Stimulated activated CD4-positive, alpha-beta T cell treated with anti-CD3 and anti-CD28 coated beads, TNF-alpha, amount 100 ng/mL, for 48 hours (primary cell): Measurements from ENCODE around the gene ARHGAP4.
A peak's percentile ranks its signal among the peaks of the same experiment; 100 is the strongest.

Source experiments
- DNase-seq, 3 donors: peaks; one replicate each; pipeline ENCODE4 v3.0.0-alpha.2; 2020; ENCODE audit warnings: low read depth in 3 of 3

The ARHGAP4 gene

DNA sequence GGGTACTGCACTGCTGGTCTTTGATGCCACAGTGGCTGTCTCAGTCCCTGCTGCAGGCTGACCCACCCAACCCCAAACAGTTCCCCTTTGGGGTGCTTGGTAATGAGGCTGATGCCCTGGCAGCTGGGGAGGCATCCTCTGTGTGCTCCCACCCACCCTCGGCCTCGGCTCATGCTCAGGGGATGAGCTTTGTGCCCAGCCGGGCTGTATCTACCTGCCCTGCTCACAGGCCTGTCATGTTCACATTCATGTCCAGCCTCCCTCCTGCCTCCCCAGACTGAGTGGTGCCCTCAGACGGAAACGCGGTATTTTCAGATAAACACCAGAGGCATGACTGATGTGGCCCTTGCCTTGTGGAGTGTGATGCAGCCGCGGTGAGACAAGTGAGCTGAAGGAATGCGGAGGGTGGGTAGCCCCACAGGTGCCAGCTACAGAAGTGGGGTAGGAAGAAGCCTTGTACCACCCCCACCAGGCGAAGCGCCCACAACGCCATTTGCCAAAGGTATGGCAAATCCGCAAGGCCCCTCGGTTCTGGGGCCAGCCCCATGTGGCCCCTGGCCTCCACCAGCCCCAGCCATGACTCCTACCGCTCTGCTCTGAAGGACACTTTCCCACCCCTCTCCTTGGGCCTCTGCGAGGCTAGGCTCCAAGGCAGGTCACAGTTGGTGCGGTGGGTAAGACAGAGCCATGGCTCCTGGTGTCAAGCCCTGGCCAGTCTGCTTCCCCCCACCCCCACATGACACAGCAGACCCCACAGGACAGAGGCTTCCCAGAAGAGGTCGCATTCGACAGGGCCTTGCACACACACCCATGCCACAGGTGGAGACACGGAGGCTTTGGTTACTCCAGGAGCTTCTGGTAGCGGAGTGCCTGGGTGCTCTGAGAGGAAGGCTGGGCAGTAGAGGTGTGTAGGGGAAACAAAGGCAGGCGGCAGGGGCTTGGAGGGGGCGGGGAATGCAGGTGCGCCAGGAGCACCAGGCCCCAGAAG, 20.2 kb upstream of the ARHGAP4 start:
- no peak for DNase-seq

DNA sequence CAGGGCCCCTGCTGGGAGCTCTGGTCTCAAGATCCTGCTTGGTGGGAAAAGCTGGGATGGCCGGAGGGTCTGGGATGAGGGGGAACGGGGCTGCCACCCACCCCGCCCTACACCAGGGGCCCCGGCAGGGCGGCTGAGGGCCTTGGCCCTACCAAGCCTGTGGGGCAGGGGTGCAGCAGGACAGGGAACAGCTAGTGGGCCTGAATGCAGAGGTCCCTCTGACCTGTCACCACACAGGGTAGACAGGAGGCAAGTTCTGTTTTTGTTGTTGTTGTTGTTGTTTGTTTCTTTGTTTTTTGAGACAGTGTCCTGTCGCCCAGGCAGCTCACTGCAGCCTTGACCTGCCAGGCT, 18.7 kb upstream of the ARHGAP4 start:
- DNase-seq: no peak

DNA sequence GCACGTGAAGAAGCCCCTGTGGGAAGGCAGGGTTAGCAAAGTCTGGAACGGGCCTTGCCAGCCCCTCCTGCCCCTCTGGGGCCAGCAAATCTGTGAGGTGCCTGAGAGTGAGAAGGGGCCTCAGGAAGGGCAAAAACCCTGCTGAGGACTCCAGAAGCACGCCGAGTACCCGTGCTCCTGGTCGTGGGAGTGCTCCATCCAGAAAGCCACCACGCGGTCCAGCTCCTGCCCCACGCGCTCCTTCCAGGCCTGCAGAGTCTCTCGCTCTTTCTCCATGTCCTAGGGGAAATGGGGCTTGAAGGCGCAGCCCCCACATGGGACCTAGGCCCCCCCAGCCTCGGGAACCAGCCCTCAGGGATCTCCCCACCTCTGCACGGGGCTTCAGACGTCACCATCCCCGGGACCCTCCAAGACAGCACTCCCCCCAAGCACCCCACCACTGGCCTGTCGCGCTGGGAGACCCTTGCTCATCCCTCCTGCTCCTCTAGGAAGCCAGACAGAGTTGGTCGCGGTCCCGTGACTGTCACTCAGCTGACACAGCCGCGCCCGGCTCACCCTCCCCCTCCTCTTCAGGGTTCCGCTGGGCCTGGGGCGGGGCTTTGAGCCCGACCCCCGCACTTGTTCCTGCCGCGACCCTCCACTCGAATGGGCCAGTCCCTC, 18.2 kb upstream of the ARHGAP4 start, which contains the start of gene RENBP:
Gene RENBP, minus strand, starts transcription at position 504 of the 660 bp plus-strand sequence. Its CDS starts 33 bp downstream, at position 471.
- peak in 1 of 3 donors; percentile 40 for DNase-seq

DNA sequence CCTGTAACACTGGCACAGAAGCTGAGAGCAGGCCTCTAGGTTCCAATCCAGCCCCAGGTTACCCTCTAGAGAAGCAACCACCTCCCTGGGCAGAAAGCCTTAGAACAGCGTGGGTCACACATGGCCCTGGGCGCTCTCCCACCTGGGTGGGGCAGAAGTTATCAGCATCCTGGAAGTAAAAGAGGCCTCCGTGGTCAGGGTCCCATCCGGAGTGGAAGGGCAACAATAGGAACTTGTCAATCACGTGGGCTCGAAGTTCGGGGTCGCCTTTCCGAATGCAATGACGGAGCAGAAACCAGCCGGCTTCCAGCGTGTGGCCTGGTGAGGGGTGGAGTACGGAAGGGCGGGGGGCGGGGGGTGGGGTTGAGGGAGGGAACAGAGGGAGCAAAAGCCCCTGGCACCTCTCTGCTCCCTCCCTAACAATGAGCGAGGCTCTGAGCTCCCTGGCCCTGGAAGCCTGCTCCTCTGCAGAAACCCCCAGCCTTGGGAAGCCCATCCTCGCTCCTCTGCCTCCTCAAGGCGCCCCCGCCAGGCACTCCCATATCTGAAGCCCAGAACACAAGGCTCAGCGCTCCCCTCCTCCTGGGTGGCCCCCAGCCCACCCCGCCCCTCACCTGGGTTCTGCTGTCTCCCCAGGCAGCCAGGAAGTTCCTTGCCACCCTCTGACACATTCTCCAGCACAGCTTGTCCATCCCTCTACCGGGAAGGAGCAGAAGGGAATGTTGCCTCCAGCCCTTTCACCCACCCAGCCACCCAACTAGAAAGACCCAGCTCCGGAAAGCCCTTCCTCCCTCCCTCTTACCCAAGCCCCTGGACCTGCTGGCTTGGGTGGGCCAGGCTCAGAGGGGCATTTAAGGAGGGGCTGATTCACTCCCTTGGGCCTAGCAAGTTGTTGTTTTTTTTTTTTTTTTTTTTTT, 15.5 kb upstream of the ARHGAP4 start:
- DNase-seq: no peak

DNA sequence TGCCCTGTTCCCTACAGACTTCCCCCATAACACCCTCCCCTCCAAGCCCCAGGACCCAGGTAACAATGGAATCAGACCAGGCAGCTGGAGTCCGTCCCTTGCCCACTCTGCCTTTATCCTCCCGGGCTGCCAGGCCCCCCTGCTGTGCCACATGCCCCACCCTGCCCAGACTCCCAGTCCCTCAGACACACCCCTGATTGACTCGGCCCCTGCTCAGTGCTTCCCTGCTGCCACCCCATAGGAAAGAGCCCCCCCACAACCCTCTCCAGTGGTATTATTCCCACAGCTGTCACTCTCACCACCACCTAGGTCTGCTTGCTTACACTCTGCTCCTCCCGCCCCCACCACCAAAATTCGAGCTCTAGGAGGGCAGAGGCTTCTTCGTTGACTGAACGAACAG, 13.5 kb upstream of the ARHGAP4 start:
- DNase-seq: no peak

DNA sequence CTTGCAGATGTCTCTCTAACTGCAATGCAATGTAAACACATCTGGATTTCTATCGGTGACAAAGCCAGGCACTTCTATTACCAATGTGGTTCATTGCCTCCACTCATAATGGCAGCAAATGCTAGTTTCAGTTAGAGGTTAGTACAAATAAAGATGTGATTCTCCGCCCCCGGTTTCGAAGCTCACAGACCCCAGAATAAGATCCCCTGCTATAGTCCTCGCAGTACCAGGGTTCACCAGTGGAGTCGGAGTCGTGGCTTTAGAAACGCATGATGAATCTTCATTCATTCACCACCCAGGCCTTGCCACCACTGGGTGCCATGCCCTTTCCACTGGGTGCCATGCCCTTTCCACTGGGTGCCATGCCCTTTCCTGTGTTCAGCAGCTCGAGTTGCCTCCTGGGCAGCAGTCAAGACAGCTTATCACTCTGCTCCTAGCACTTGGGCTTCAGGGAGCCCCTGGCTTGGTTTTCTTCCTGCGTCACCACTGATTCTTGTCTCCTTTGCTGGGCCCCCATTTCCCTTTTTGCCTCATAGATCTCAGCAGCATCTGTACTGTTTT, 12.2 kb upstream of the ARHGAP4 start:
- DNase-seq: no peak

DNA sequence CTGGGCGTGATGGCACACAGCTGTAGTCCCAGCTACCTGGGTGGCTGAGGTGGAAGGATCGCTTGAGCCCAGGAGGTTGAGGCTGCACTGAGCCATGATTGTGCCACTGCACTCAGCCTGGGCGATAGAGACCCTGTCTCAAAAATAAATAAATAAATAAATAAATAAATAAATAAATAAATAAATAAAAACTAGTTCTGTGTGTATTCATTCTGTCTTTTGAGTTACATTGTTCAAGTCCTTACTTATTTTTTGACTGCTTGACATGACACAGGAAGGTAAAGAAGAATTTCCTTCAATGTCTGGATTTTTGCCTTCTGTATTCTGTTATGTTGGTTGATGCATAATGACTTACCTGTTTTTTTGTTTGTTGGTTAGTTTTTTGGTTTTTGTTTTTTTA, 11.0 kb upstream of the ARHGAP4 start:
- DNase-seq: no peak

DNA sequence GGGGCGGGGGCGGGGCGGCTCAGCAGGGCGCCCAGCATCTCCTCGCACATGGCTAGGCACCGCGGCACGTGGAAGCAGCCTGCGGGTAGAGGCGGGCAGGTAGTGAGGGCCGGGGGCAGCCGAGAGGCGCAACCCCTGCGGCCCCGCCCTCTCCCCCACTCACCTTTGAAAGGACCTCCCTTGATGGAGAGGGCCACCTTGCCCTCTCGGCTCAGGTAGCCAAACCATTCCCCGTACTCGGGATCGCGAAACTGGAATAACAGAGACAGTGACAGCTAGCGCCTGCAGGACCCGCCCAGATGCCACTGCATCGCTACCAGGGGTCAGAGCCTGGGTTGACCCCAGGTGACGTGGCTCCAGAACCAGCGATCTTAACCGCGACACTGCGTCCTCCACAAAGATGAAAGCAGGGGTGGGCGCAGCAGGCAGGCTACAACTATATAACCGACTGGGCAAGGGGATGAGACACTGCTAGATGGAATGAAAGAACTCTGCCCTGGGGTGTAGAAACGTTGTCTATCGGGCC, 9.3 kb upstream of the ARHGAP4 start:
- DNase-seq: no peak

DNA sequence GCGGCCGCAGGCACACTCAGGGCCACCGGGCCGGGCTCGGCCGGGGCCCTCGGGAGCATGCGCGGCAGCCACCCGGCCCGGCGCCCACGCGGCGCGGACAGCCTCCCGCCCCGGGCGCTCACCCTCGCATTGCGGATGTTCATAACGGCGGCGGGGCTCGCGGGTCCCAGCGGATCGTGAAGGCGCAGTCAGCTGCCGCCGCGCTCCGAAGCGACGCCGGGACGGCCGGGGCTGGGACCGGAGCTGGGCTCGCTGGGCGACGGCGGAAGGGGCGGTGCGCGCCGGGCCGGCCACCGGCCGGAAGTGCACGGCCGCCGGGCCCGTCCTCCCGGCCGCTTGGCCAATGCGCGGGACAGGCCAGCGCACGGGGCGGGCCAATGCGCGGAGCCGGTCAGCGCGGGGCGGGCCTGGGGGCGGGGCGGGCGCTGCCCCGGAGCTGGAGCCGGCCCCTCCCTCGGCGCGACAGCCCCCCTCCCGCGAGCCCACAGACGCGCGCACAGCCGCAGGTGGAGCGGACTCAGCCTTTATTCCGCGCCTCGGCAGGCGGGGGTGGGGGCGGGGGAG, 8.8 kb upstream of the ARHGAP4 start, which contains the start of gene NAA10:
Gene NAA10, minus strand, starts transcription at position 276 of the 564 bp plus-strand sequence. Its CDS starts 133 bp downstream, at position 143.
- peak in 2 of 3 donors; percentile 34 to 44 for DNase-seq

DNA sequence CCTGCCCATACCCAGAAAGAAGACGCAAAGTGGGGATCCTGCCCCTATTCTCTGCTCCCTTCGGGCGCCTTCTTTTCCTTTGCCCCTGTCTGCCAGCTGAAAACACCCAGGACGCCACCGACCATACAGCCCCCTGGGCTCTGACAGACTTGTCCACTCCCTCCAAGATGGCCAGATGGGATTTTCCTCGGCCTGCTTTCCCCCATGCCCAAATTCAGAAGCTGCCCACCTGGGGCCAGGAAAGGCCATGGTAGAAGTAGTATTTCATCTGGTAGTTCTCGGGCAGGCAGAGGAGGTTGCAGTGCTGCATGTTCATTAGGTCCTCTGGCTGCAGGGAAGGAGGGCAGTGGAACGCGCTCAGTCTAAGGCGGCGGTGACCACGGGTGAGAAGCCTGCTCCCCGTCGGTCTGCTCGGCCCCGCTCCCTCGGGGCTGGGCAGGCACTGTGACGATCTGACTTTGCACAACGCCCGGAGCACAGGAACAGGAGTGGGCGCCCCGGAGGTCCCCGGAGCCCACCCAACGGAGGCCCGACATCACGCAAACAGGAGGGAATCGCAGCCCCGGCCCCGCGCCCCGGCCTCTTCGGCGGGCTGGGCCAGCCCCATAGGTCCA, 8.2 kb upstream of the ARHGAP4 start:
- no peak for DNase-seq

DNA sequence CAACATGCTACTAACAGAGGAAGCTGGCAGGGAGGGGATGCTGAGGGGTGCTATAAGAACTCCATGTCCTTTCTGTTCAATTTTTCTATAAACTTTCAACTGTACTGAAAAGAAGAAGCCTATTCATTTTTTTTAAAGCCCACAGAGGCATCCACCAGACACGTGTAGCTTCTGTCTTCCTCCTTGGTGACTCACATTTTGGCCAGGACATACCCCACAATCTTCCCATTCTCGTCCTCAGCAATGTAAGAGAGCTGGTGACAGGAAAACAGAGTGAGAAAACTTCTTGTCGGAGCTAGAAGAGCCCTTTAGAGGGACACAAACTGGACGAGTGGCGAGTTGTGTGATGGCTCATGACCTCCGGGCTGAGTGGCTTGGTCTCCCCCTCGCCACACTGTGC, 7.7 kb upstream of the ARHGAP4 start:
- DNase-seq: no peak

DNA sequence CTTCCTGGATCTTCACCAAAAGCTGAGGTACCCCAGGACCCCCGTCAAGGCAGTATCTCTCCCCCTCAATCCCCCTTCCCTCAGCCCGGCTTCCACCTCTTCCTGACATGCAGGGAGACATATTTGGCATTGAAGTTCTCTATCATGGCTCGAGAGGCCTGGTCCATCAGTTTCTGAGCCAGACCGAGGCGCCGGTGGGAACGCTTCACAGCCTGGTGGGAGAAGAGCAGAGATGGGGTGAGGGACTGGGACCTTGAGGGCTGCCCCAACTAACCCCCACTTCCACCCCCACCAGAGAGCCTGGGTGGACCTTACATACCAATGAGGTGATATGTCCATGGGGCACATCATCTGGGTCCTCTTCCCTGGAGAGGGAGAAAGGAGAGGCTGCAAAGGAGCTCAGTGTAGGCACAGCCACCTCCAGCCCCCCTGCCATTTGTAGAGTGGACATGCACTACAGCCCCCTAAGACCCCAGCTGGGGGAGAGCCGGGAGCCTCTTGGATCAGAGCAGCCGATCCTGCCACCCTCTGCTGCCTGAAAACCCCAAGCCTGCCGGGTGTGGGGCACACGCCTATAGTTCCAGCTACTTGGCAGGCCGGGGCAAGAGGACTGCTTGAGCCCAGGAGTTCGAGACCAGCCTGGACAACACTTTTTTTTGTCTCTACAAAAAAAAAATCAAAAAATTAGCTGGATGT, 6.3 kb upstream of the ARHGAP4 start:
- no peak for DNase-seq

DNA sequence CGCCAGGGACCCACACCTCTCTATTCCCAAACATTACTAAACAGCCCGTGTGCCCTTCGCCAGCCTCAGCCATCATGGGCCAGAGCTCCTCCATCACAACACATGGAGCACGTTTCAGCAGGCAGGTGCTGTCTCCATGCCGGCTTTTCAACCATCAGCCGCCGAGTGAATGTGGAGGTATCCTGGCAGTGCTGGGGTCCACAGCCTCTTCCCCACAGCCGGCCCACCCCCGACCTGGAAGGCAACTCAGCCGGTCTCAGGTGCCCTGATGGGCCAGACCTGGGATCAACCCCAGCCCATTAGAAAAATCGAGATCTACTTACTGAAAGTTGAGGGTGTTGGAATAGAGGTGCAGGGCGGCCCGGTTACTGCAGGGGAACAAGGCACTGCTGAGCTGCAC, 5.7 kb upstream of the ARHGAP4 start:
- DNase-seq: no peak

DNA sequence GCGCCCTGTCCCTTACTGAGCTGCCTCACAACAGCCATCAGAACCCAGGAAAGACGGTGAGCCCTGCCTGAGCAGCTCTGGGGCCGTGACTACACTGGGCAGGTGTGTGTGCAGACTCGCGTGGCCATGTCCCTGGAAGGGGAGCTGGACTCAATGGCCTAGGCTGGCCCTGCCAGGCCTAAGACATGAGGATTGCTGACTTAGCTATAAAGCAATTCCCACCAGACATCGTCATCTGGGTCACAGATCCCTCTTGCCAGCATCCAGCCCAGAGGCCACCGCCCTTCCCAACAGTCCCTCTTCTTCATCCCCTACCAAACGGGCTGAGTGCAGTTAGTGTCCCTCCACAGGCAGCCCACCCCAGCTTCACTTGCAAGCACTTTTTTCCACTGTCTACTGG, 5.1 kb upstream of the ARHGAP4 start:
- no peak for DNase-seq

DNA sequence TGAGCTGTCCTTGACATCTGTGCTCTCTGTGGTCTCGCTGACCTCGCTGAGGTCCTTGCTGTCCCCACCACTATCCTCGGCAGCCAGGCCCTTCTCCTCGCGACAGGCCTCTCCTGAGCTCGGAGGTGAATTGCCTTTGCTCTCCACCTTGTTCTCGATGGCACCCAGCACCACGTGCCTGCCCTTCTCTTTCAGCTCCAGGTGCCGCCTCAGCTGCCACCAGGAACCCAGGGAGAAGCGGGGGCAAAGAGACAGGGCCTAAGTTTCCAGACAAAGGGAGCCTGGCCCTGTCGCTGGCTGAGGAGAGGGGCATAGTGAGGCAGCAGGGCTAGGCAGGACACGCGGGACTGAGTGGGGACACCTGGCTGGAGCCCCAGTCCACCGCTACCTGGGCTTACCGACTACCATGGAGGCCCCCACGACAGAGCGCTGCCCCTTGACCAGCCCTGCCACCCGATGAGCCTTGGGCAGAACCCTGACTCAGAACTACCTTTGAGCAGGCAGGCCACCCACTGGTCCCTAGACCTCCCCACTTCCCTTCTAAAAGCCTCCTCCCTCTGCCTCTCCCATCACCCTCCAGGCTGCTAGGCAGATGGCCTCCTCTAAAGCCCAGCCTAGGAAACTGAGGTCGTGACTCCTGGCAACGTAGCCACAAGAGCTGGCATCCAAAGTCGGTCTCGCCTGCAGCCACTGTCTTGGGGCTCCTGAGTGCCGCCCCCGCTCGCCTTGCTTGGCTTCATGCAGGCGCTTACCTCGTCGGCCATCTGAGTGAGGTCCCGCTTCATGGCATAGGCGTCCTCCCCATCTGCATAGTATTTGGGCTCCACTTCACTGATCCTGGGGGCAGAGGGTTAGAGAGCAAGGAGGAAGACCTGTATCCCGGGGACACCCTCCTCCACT, 4.2 kb upstream of the ARHGAP4 start:
- DNase-seq: no peak

DNA sequence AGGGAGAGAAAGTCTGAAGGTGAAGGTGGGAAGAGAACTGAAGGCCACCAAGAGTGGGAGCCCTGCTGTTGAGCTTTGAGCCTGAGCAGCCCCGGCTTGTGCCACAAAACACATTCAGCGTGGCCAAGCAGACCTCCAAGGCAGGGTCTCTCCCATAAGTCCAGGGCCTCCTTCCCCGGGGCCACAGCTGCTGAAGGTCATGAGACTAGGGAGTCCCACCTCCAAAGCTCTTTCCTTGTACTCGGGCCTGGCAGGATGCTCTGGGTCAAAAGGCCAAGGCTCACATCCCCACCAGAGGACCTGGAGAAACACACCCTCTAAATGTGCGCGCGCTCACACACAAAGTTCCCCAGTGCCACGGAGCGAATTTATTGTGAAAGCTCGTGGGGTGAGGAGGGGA, 3.5 kb upstream of the ARHGAP4 start:
- no peak for DNase-seq

DNA sequence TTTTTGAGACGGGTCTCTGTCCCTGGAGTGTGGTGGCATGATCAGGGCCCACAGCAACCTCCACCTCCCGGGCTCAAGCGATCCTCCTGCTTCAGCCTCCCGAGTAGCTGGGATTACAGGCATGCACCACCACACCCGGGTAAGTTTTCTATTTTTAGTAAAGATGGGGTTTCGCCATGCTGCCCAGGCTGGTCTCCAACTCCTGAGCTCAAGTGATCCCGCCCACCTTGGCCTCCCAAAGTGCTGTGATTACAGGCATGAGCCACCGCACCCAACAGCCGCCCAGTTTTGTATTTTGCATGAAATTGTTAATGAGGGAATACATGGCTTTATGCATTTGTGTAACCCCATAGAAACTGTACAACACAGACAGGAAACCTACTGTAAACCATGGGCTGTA, 2.8 kb upstream of the ARHGAP4 start:
- no peak for DNase-seq

DNA sequence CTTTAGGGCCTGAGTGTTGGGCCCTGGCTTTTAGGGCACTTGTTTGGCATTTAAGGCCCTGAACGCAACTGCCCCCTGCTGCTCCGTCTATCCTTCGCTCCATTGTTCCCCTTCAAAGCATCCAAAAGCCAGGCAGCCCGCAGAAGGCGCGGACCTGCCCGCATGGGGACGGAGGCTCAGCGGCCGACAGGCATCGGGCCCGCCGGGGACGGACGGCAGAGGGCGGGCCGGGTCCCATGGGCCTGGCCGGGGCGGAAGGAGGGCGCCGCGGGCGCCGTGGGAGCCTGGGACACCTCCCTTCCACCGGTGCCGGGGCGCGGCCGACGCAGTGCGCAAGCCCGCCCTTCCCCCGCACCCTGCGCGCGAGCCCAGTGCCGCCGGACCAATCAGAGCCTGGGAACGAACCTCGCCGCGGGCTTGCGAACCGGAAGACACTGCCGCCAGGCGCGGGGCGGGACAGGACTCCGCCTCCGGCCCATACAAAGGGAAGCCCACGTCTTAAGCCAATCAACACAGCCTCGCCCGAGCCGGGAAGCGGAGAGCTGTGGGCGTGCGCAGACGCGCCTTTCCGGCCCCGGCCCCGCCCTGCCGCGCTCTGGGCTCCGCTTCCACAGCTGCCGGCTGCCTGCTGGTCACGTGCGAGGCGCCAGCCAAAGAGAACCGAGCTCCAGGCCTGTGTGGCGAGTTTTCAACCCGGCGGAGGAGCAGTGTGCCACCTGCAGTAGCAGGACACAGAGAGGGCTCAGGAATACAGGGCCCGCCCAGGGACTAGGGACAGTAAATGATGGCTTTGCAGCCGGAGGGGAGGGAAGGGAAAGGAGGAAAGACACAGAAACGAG, 2.1 kb upstream of the ARHGAP4 start:
- DNase-seq: peak; percentile 77 to 90 (median 88)
